Testis (tissue), 3 donors: ENCODE measurements around the gene ATRIP. TPM values are rescaled to one million over a fixed set of nuclear protein-coding genes. Genes with fewer than 3 reads are reported as not detected.

ENCODE experiments used
- DNase-seq: peaks from one replicate; pipeline ENCODE4 v3.0.0-alpha.2; 2019
- H3K27ac ChIP-seq, 2 donors: fragments of 200-600 bp; sonication (generic); one replicate each; pipeline ENCODE4 v1.5.1; 2019
- H3K27me3 ChIP-seq: fragments of 200-600 bp; sonication (generic); one replicate; pipeline ENCODE4 v1.5.1; 2019
- H3K36me3 ChIP-seq: fragments of 200-600 bp; sonication (generic); one replicate; pipeline ENCODE4 v1.5.1; 2017; ENCODE audit warnings: low read depth; ENCODE audit errors: missing control alignments
- H3K4me1 ChIP-seq: fragments of 200-600 bp; sonication (generic); one replicate; pipeline ENCODE4 v1.5.1; 2019
- H3K4me3 ChIP-seq, 2 donors: fragments of 200-600 bp; sonication (generic); one replicate each; pipeline ENCODE4 v1.5.1; 2017 to 2019
- H3K9me3 ChIP-seq: fragments of 200-600 bp; sonication (generic); one replicate; pipeline ENCODE4 v1.5.1; 2017
- POLR2A ChIP-seq: fragments of 450-650 bp; IDR thresholded peaks from one replicate; pipeline ENCODE4 v1.6.1; 2017; ENCODE audit warnings: antibody characterized with exemption, mild to moderate bottlenecking, moderate library complexity
- WGBS, 2 donors: methylation state at CpG; one replicate each; pipeline ENCODE4 v1.1.5; 2018; 5-methylcytosine and 5-hydroxymethylcytosine counted together
- intact Hi-C: fragments of 100-400 bp; cut with DNase I; formaldehyde crosslinking; loops from one replicate; pipeline ENCODE4 v1.15.1; 2023; ENCODE audit warnings: low total_unique reads
- polyA plus RNA-seq: library from polyadenylated mRNA; stranded (reverse); fragments of 350-450 nt; fragmentation: Illumina TruSeq; extraction: RNeasy Lipid Tissue Mini Kit (QIAGEN cat#74804); gene quantifications from one replicate; pipeline ENCODE4 v1.2.3, GENCODE V29; 2014; ENCODE audit warnings: low read depth, low replicate concordance; ENCODE audit not compliant: insufficient read depth
- total RNA-seq, 2 donors: library from RNA; depleted of rRNA; stranded (reverse); fragments of >200 nt; gene quantifications; one replicate each; pipeline ENCODE4 v1.2.3, GENCODE V29; 2016
- TF ChIP-seq, protein P1 (sequence below), 3 experiments: fragments of 450-650 bp in 2 of 3; fragments of 200-600 bp in 1 of 3; sonication (generic) in 1 of 3; IDR thresholded peaks; one replicate each; pipeline ENCODE4 v1.5.1; 2016 to 2019; ENCODE audit warnings: antibody characterized with exemption in 3 of 3, mild to moderate bottlenecking in 2 of 3, moderate library complexity in 1 of 3

The ATRIP gene
- total and polyA plus RNA-seq, 3 donors from 2014 or later, result 25.0 to 56.5 (median 26.3) TPM

DNA sequence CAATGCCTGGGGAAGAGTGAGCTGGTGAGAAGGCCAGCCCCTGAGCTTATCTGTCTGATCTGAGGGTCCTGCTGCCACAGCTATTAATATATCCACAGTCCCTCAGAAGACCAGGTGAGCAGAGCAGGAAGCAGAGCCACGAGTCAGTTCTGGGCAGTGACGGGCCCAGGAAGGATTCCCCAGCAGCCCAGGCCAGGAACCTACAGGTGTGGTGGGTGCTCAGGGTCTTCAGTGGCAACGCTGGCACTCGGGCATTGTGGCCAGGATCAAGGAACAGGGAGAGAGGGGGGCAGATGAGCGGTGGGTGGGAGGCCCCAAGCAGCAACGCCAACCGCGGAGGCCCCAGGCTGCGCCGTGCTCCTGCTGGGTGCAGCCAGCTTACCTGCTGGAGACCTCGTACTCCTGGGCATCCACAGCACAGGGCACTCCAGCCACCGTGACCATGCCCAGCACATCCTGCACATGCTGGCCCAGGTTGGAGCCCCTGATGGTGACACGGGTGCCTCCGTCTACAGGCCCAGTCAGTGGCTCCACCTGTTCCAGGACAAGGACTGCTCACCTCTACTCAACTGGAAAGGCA, 28.9 kb upstream of the ATRIP start:
- TF ChIP-seq, protein P1, sequence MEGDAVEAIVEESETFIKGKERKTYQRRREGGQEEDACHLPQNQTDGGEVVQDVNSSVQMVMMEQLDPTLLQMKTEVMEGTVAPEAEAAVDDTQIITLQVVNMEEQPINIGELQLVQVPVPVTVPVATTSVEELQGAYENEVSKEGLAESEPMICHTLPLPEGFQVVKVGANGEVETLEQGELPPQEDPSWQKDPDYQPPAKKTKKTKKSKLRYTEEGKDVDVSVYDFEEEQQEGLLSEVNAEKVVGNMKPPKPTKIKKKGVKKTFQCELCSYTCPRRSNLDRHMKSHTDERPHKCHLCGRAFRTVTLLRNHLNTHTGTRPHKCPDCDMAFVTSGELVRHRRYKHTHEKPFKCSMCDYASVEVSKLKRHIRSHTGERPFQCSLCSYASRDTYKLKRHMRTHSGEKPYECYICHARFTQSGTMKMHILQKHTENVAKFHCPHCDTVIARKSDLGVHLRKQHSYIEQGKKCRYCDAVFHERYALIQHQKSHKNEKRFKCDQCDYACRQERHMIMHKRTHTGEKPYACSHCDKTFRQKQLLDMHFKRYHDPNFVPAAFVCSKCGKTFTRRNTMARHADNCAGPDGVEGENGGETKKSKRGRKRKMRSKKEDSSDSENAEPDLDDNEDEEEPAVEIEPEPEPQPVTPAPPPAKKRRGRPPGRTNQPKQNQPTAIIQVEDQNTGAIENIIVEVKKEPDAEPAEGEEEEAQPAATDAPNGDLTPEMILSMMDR (IDR thresholded peaks at IDR 0.05), result no peak
- no peak for TF ChIP-seq POLR2A
- Histone ChIP-seq H3K9me3 (no peaks in the 10 kb centered on the region), H3K4me3 (no peak overlapping the region), H3K27me3 (no peaks in the 10 kb centered on the region), H3K27ac (no peak overlapping the region), H3K36me3 (no peaks in the 10 kb centered on the region), H3K4me1 (no peaks in the 10 kb centered on the region)
- WGBS, 2 donors, result 92 to 96% methylated on average over 5 to 14 of the region's 14 CpGs
- intact Hi-C loops, result no loop called here
- DNase-seq, result no peak

DNA sequence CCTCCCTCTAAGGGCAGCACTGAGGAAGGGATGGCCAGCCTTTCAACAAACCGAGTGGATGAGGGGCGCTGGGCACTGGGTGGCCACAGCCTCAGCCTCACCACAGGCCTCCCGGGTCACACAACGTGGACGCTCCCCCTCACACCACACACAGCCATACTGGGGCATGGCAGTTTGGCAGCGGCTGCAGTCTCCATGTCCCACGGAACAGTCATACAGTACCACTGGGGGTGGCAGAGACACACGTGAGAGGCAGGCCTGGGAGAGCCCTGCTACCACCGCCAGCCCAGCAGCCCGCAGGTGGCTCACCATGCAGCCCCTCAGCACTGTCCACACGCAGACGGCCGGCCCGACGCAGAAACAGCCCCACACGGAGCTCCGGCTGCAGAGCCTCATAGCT, 28.4 kb upstream of the ATRIP start:
- Histone ChIP-seq H3K9me3 (no peaks in the 10 kb centered on the region), H3K27me3 (no peaks in the 10 kb centered on the region), H3K27ac (no peak overlapping the region), H3K36me3 (no peaks in the 10 kb centered on the region), H3K4me3 (no peak overlapping the region), H3K4me1 (no peaks in the 10 kb centered on the region)
- 97 to 98% methylated on average over 11 to 15 of the region's 17 CpGs for WGBS, 2 donors
- DNase-seq, result no peak
- TF ChIP-seq, protein P1 (IDR thresholded peaks at IDR 0.05), result no peak
- no peak for TF ChIP-seq POLR2A
- intact Hi-C loops, result no loop called here

DNA sequence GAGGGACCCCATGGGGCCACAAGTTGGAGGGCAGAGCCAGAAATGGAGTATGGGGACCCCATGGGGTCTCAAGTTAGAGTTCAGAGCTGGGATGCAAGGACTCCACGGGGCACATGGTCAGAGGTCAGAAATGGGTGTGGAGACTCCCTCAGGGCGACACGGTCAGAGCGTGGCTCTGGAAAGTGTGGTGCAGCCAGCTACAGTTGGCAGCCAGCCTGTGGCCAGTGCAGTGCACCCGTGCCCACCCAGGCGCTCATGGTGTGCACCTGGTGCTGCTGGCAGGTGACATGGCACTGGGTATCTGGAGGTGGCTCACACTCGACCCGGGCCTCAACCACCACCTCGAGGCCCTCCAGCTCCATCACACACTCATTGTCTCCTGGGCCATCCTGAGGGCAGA, 27.9 kb upstream of the ATRIP start:
- Histone ChIP-seq H3K9me3 (no peaks in the 10 kb centered on the region), H3K4me3 (no peak overlapping the region), H3K36me3 (no peaks in the 10 kb centered on the region), H3K4me1 (no peaks in the 10 kb centered on the region), H3K27ac (no peak overlapping the region), H3K27me3 (no peaks in the 10 kb centered on the region)
- DNase-seq, result no peak
- no peak for TF ChIP-seq POLR2A
- TF ChIP-seq, protein P1 (IDR thresholded peaks at IDR 0.05), result no peak
- 87 to 91% methylated on average over 4 to 9 of the region's 9 CpGs for WGBS, 2 donors
- intact Hi-C loops, result no loop called here

DNA sequence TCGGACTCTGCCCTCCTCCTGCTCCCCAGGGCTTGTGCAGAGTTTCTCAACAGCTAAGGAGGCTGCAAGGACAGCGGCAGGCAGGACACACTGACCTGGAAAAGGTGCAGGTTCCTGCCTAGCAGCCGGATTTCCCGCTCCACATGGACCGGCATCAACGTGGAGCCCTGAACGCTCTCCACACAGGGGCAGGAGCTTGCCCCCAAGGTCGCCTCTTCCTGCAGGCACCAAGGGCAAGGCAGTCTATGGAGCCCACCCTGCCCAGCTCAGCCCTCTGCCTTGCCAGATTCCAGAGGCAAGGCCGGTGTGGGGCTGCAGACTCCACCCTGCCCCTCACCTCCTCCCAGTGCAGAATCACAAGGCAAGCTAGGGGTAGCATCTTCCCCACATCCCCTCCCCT, 27.4 kb upstream of the ATRIP start:
- Histone ChIP-seq H3K36me3 (no peaks in the 10 kb centered on the region), H3K27me3 (no peaks in the 10 kb centered on the region), H3K9me3 (no peaks in the 10 kb centered on the region), H3K4me1 (no peaks in the 10 kb centered on the region), H3K27ac (no peak overlapping the region), H3K4me3 (no peak overlapping the region)
- 91 to 96% methylated on average over 7 to 9 of the region's 9 CpGs for WGBS, 2 donors
- TF ChIP-seq, protein P1 (IDR thresholded peaks at IDR 0.05), result no peak
- no peak for TF ChIP-seq POLR2A
- DNase-seq, result no peak
- intact Hi-C loops, result no loop called here

DNA sequence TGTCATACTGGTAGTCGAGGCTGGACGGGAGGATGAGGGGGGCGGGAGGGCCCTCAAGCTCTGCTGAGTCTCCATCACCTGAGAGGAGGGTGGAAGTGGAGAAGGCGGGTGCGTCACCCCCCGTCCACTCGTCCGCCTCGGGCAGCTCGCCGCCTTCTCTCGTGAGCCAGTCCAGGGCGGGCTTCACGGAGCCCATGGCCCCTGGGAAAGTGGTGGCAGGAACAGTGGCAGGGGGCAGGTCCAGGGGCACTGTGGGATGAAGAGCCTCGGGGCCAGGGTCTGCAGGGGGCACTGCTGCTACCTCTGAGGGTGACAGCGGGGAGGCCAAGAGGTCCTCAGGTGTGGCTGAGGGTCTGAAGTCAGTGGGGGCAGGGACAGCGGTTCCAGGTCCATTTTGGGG, 26.9 kb upstream of the ATRIP start:
- 93 to 100% methylated on average over 5 to 17 of the region's 17 CpGs for WGBS, 2 donors

More for the DNA sequence above, 26.9 kb upstream of the ATRIP start:
- H3K27me3 ChIP-seq, result no peaks in the 10 kb centered on the region
- no peak overlapping the region for H3K4me3 ChIP-seq
- intact Hi-C loops, result no loop called here
- H3K9me3 ChIP-seq, result no peaks in the 10 kb centered on the region
- DNase-seq, result no peak
- H3K4me1 ChIP-seq, result peaks cover under 1% of the 10 kb centered on the region
- TF ChIP-seq, protein P1 (IDR thresholded peaks at IDR 0.05), result no peak
- no peak for TF ChIP-seq POLR2A
- no peaks in the 10 kb centered on the region for H3K36me3 ChIP-seq
- no peak overlapping the region for H3K27ac ChIP-seq
